PFSK-1 (cell line): Measurements from ENCODE around the gene SNCAIP.

Experiments used
- POLR2AphosphoS5 ChIP-seq: IDR thresholded peaks from 2 replicates; pipeline ENCODE4 v1.6.1; 2012; ENCODE audit warnings: low read depth, mild to moderate bottlenecking, control low read depth, low read length, moderate library complexity
- REST ChIP-seq, 2 experiments: IDR thresholded peaks; 2 replicates each; pipeline versions ENCODE4 v1.6.1 to v1.8.0; 2011 to 2012; ENCODE audit warnings: low read depth in 2 of 2, low read length in 2 of 2, control low read depth in 1 of 2, inconsistent platforms in 1 of 2, mild to moderate bottlenecking in 1 of 2, moderate library complexity in 1 of 2; ENCODE audit not compliant: insufficient read depth in 1 of 2
- SIN3A ChIP-seq: IDR thresholded peaks from 2 replicates; pipeline ENCODE4 v1.6.1; 2012; ENCODE audit warnings: mild to moderate bottlenecking, low read length, moderate library complexity, borderline replicate concordance; ENCODE audit not compliant: insufficient read depth
- TAF1 ChIP-seq: IDR thresholded peaks from 2 replicates; pipeline ENCODE4 v1.6.1; 2012; ENCODE audit warnings: low read length, control low read depth, borderline replicate concordance; ENCODE audit not compliant: insufficient read depth

GRCh38 chr5:122439645-122440044, 127.6 kb downstream of the SNCAIP start:
- no peak for TF ChIP-seq REST (IDR thresholded peaks at IDR 0.05; ENCODE audit: insufficient read depth in 1 of 2, low read depth in 2 of 2, low read length in 2 of 2)
- no peak for TF ChIP-seq POLR2AphosphoS5
- TF ChIP-seq TAF1, result no peak
- TF ChIP-seq SIN3A, result no peak
